Activated CD4-positive, alpha-beta T cell treated with anti-CD3 and anti-CD28 coated beads for 36 hours (primary cell): ENCODE results near the gene CARD11. TPM values are rescaled to one million over a fixed set of nuclear protein-coding genes. Genes with fewer than 3 reads are reported as not detected.

Experiments
- ATAC-seq: fragments of 200-7000 bp; cut with Tn5 transposase; one replicate; pipeline ENCODE4 v1.10.0; 2021; ENCODE audit warnings: mild to moderate bottlenecking, moderate library complexity
- CTCF ChIA-PET: fragments of 350-600 bp; sonication (Branson Sonifier 250); formaldehyde crosslinking; loops from one replicate; lab custom pipeline; 2021; ENCODE audit warnings: antibody characterized with exemption; lab: Charles Lee
- POLR2A ChIA-PET: fragments of 350-600 bp; sonication (Branson Sonifier 250); formaldehyde crosslinking; loops from one replicate; lab custom pipeline; 2021; ENCODE audit warnings: antibody characterized with exemption, inconsistent platforms; lab: Charles Lee
- DNase-seq: peaks from one replicate; pipeline ENCODE4 v3.0.0-alpha.2; 2020
- H3K27ac Mint-ChIP-seq: one replicate; pipeline ENCODE4 v1.8.0; 2021; ENCODE audit warnings: mixed read lengths
- H3K27me3 Mint-ChIP-seq: one replicate; pipeline ENCODE4 v1.8.0; 2021; ENCODE audit warnings: mixed read lengths
- H3K36me3 Mint-ChIP-seq: one replicate; pipeline ENCODE4 v1.8.0; 2021; ENCODE audit warnings: low read depth, mixed read lengths
- H3K4me1 Mint-ChIP-seq: one replicate; pipeline ENCODE4 v1.8.0; 2021; ENCODE audit warnings: mixed read lengths
- H3K4me3 Mint-ChIP-seq: one replicate; pipeline ENCODE4 v1.8.0; 2021; ENCODE audit warnings: mild to moderate bottlenecking, moderate library complexity, mixed read lengths
- H3K9me3 Mint-ChIP-seq: one replicate; pipeline ENCODE4 v1.8.0; 2021; ENCODE audit warnings: low read depth, mixed read lengths
- intact Hi-C, 2 experiments: fragments of 100-400 bp; cut with DNase I in 1 of 2; cut with micrococcal nuclease in 1 of 2; formaldehyde crosslinking; loops; one replicate each; pipeline versions ENCODE4 v1.14.2 to v1.15.1; 2022 to 2024; cut with DNase I, micrococcal nuclease
- total RNA-seq, 2 experiments: library from RNA; stranded (reverse); gene quantifications; one replicate each; pipeline ENCODE4 v1.2.3, GENCODE V29; 2021

CARD11 gene
- total RNA-seq, 2 experiments from 2014 or later: 108 to 118 TPM

DNA sequence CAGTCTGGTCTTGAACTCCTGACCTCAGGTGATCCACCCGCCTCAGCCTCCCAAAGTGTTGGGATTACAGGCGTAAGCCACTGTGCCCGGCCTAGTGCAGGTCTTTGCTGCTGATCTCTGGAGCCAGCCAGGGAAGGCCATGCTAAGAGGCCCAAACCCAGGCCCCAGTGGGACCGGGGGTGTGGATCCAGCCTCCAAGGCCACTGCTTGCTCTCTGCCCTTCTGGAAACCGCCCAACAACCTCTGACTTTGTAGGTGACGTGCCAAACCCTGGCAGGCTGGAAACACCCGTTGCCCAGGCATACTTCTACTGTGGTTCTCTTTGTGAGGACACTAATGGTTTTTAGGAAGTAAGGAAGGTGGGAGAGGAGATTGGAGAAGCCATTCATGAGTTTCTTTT lies 116.1 kb downstream of the CARD11 start:
- H3K4me1 Mint-ChIP-seq: peaks cover 3% of the 10 kb centered on the region
- POLR2A ChIA-PET: interaction anchor here (1.1 kb wide), 1 partner anchor 10 kb away, joined by 3 read pairs; no protein-coding TSS in a partner anchor
- peaks cover 40% of the 10 kb centered on the region for H3K36me3 Mint-ChIP-seq
- H3K27ac Mint-ChIP-seq: no peak overlapping the region
- no peaks in the 10 kb centered on the region for H3K27me3 Mint-ChIP-seq
- no peak overlapping the region for H3K4me3 Mint-ChIP-seq
- intact Hi-C loops: no loop called here
- DNase-seq (no peak), ATAC-seq (no peak)
- H3K9me3 Mint-ChIP-seq: no peaks in the 10 kb centered on the region
- CTCF ChIA-PET: interaction anchor here (0.7 to 0.9 kb wide), 2 partner anchors 53 to 205 kb away, joined by 3 to 4 read pairs; no protein-coding TSS in a partner anchor

GRCh38 chr7:2926896-2927405 lies 116.7 kb downstream of the CARD11 start:
- Mint-ChIP-seq H3K4me3 (no peak overlapping the region), H3K27ac (no peak overlapping the region), H3K9me3 (no peaks in the 10 kb centered on the region), H3K36me3 (peaks cover 37% of the 10 kb centered on the region), H3K27me3 (no peaks in the 10 kb centered on the region), H3K4me1 (no peaks in the 10 kb centered on the region)
- ChIA-PET POLR2A (interaction anchor here (0.6 to 1.1 kb wide), 2 partner anchors 10 to 16 kb away, joined by 3 to 5 read pairs; no protein-coding TSS in a partner anchor), CTCF (interaction anchor here (0.7 to 0.9 kb wide), 2 partner anchors 53 to 206 kb away, joined by 3 to 4 read pairs; no protein-coding TSS in a partner anchor)
- DNase-seq: no peak
- intact Hi-C loops: no loop called here
- ATAC-seq: no peak

- H3K4me3 Mint-ChIP-seq: no peak overlapping the region
- ChIA-PET CTCF (interaction anchor here (0.9 kb wide), 1 partner anchor 206 kb away, joined by 3 read pairs; no protein-coding TSS in a partner anchor), POLR2A (interaction anchor here (0.6 to 1.1 kb wide), 3 partner anchors 11 to 260 kb away, joined by 3 to 5 read pairs (median 4); no protein-coding TSS in a partner anchor)
- H3K4me1 Mint-ChIP-seq: no peaks in the 10 kb centered on the region
- H3K27ac Mint-ChIP-seq: no peak overlapping the region
- no peak for ATAC-seq
- DNase-seq: no peak
- intact Hi-C loops: no loop called here
- peaks cover 38% of the 10 kb centered on the region for H3K36me3 Mint-ChIP-seq
- no peaks in the 10 kb centered on the region for H3K27me3 Mint-ChIP-seq
- H3K9me3 Mint-ChIP-seq: no peaks in the 10 kb centered on the region
Measured at GRCh38 chr7:2926120-2926895, 117.4 kb downstream of the CARD11 start.

DNA sequence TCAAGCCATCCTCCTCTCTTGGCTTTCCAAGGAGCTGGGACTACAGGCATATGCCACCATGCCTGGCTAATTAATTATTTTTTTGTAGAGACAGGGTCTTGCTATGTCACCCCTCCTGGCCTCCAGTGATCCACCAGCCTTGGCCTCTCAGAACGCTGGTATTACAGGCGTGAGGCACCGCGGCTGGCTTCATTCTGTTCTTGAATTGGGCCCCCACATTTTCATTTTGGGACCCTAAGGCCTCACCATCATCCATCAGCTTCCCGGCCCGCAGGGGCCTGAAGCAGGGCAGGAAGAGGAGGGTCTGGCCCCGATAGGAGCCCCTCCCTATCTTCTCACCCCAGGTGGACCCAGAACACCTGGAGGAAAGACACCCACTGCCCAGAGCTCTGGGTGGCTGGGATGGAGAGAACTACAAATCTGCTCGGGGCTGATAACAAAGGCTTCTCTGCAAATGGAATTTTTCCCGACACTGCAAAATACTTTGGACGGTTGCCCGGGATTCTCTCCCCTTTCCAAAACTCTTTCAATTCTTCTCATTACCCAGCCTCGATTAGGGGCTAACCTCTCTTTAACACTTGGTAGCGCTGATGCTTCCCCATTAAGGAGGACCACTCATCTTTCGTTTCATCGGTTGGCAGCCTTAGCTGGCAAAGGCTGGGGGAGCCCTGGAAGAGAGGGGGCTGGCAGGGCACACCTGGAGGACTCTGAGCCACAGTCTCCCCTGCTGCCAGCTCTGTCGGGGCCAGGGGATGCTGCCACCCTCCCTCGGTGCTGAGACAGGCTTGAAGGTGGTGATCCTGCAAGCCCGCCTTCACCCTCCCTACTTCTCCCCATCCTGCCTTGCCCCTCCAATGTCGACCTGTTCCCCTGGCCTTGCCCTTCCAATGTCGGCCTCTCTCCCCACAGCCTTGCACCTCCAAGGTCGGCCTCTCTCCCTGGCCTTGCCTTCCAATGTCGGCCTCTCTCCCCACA lies 118.5 kb downstream of the CARD11 start:
- peaks cover 45% of the 10 kb centered on the region for H3K36me3 Mint-ChIP-seq
- ChIA-PET CTCF (interaction anchor here (1.4 kb wide), 1 partner anchor 9 kb away, joined by 5 read pairs; no protein-coding TSS in a partner anchor), POLR2A (interaction anchor here (0.6 kb wide), 1 partner anchor 258 kb away, joined by 4 read pairs; no protein-coding TSS in a partner anchor)
- no peak overlapping the region for H3K27ac Mint-ChIP-seq
- H3K4me1 Mint-ChIP-seq: no peaks in the 10 kb centered on the region
- DNase-seq: no peak
- no peaks in the 10 kb centered on the region for H3K9me3 Mint-ChIP-seq
- H3K4me3 Mint-ChIP-seq: no peak overlapping the region
- no peaks in the 10 kb centered on the region for H3K27me3 Mint-ChIP-seq
- ATAC-seq: no peak
- intact Hi-C loops: no loop called here

GRCh38 chr7:2923886-2924574 lies 119.6 kb downstream of the CARD11 start:
- CTCF ChIA-PET: interaction anchor here (1.4 kb wide), 2 partner anchors 10 to 11 kb away, joined by 3 to 5 read pairs; no protein-coding TSS in a partner anchor
- no peaks in the 10 kb centered on the region for H3K4me1 Mint-ChIP-seq
- H3K4me3 Mint-ChIP-seq: no peak overlapping the region
- H3K36me3 Mint-ChIP-seq: peaks cover 54% of the 10 kb centered on the region
- DNase-seq (no peak), ATAC-seq (no peak)
- no peak overlapping the region for H3K27ac Mint-ChIP-seq
- intact Hi-C loops: no loop called here
- H3K27me3 Mint-ChIP-seq: no peaks in the 10 kb centered on the region
- POLR2A ChIA-PET: no interaction called here
- no peaks in the 10 kb centered on the region for H3K9me3 Mint-ChIP-seq

DNA sequence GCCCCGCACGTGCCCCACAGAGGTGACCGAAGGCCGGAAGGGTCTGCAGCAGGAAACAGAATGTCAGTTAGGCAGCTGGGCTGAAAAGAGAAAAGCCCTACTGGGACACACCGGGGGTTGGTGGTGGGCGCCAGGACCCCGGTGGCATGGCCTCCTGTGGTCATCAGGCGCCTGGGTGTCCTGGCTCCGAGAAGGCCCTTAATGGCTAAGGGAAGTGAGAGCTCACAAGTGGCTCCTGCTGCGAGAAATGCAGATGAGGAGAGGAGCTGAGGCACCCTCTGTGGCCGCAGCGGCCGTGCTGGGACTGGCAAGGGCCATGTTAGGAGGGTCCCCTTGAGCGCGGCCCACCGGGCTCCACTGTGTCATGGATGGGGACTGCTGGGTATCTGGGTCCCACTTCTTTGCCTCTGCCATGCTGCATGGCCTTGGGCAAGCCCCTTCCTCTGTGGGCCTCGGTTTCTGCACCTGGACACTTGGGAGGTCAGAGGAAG lies 120.3 kb downstream of the CARD11 start:
- Mint-ChIP-seq H3K36me3 (peaks cover 57% of the 10 kb centered on the region), H3K4me1 (no peaks in the 10 kb centered on the region), H3K27ac (no peak overlapping the region), H3K9me3 (no peaks in the 10 kb centered on the region), H3K4me3 (no peak overlapping the region), H3K27me3 (no peaks in the 10 kb centered on the region)
- POLR2A ChIA-PET: no interaction called here
- CTCF ChIA-PET: interaction anchor here (1.4 kb wide), 1 partner anchor 11 kb away, joined by 3 read pairs; no protein-coding TSS in a partner anchor
- intact Hi-C loops: no loop called here
- no peak for DNase-seq
- ATAC-seq: no peak

DNA sequence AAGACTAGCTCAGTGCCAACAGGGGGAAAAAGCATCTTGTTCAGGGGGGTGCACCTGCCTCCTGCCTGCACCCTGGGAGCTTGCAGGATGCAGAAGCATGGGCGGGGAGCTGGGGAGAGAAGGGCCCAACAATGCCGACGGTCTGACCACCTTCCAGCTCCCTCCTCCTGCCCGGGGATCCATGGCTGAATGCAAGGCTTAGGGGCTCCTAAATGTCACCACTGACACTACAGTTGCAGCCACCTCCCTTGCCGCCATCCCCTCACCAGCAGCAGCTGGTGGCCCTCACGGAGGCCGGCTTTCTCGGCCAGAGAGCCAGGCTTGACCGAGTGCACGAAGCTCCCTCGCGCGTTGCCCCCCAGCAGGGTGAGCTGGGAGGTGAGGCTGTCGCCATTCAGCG lies 120.8 kb downstream of the CARD11 start:
- no peak for DNase-seq
- intact Hi-C loops: no loop called here
- Mint-ChIP-seq H3K4me3 (no peak overlapping the region), H3K4me1 (no peaks in the 10 kb centered on the region), H3K27me3 (no peaks in the 10 kb centered on the region), H3K36me3 (peaks cover 56% of the 10 kb centered on the region), H3K9me3 (no peaks in the 10 kb centered on the region), H3K27ac (no peak overlapping the region)
- ChIA-PET POLR2A (no interaction called here), CTCF (interaction anchor here (0.6 to 1.4 kb wide), 2 partner anchors 11 to 12 kb away, joined by 3 read pairs; no protein-coding TSS in a partner anchor)
- no peak for ATAC-seq

- ATAC-seq: no peak
- H3K36me3 Mint-ChIP-seq: peaks cover 53% of the 10 kb centered on the region
- no peaks in the 10 kb centered on the region for H3K9me3 Mint-ChIP-seq
- intact Hi-C loops: no loop called here
- no peak overlapping the region for H3K27ac Mint-ChIP-seq
- H3K4me1 Mint-ChIP-seq: no peaks in the 10 kb centered on the region
- H3K27me3 Mint-ChIP-seq: no peaks in the 10 kb centered on the region
- no peak for DNase-seq
- no peak overlapping the region for H3K4me3 Mint-ChIP-seq
- CTCF ChIA-PET: interaction anchor here (0.6 to 1.4 kb wide), 2 partner anchors 11 to 12 kb away, joined by 3 read pairs; no protein-coding TSS in a partner anchor
- POLR2A ChIA-PET: interaction anchor here (1.1 kb wide), 1 partner anchor 11 kb away, joined by 4 read pairs; no protein-coding TSS in a partner anchor
Measured at GRCh38 chr7:2922348-2922691, 121.3 kb downstream of the CARD11 start.

DNA sequence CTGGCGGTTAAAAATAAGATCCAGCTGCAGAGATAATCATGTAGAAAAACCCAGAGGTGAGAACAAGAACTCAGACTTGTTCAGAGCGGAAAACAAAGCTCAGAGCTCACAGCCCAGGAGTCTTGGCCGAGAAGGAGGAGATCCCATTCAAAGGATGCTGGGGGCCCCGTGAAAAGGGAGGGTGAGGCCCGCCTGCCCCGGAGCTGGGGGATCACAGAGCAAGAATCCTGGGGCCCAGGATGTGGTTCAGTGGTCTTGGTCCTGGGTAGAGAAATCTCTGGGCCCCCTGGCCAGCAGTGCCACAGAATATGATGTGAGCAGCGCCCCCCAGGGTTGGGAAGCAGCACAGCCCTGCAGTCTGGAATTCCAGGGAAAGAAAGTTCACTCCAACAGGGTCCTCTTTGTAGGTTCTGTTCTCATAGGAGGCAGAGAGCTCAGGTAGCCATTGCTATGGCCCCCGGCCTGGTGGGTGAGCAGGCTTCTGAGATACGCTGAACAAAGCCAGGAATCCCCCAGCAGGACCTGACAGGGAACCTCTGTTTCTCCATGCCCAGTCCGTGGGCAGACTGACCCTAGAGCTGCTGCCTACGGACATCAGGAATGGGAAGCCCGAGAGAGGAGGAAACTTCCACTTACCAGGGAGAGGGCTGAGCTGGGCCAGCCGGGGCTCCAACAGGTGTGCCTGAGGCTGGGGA lies 121.9 kb downstream of the CARD11 start:
- DNase-seq (no peak), ATAC-seq (no peak)
- ChIA-PET POLR2A (interaction anchor here (1.1 kb wide), 1 partner anchor 12 kb away, joined by 4 read pairs; no protein-coding TSS in a partner anchor), CTCF (interaction anchor here (0.7 kb wide), 3 partner anchors 182 to 293 kb away, joined by 3 to 5 read pairs (median 4); no protein-coding TSS in a partner anchor)
- intact Hi-C loops: no loop called here
- no peaks in the 10 kb centered on the region for H3K4me1 Mint-ChIP-seq
- H3K27me3 Mint-ChIP-seq: no peaks in the 10 kb centered on the region
- H3K9me3 Mint-ChIP-seq: no peaks in the 10 kb centered on the region
- H3K27ac Mint-ChIP-seq: no peak overlapping the region
- H3K4me3 Mint-ChIP-seq: no peak overlapping the region
- peaks cover 56% of the 10 kb centered on the region for H3K36me3 Mint-ChIP-seq
